Stomach (tissue), 19 donors: ENCODE data around the gene PRKAB1. TPM values are rescaled to one million over a fixed set of nuclear protein-coding genes. Genes with fewer than 3 reads are reported as not detected.
A peak's percentile ranks its signal among the peaks of the same experiment; 100 is the strongest.
"Not testable (repeated sequence)": the region's sequence is repeated elsewhere in the genome, so short reads cannot be mapped to it uniquely, and the experiment has no call there.

ENCODE experiments used
- DNase-seq, 2 donors: peaks; one replicate each; pipeline versions ENCODE4 v3.0.0 to v3.0.0-alpha.2; 2013 to 2019
- H3K27ac ChIP-seq, 5 donors: fragments of 200-600 bp in 4 of 5; sonication (generic) in 4 of 5; one replicate each; pipeline ENCODE4 v1.5.1; 2013 to 2019; ENCODE audit warnings: mild to moderate bottlenecking in 1 of 5, moderate library complexity in 1 of 5
- H3K27me3 ChIP-seq, 3 donors: fragments of 200-600 bp; sonication (generic); one replicate each; pipeline ENCODE4 v1.5.1; 2017 to 2019; ENCODE audit warnings: mixed run types in 1 of 3
- H3K36me3 ChIP-seq, 4 donors: fragments of 200-600 bp; sonication (generic); 1 replicate in 3 of 4; 2 replicates in 1 of 4; pipeline ENCODE4 v1.5.1; 2016 to 2019
- H3K4me1 ChIP-seq, 4 donors: fragments of 200-600 bp; sonication (generic); one replicate each; pipeline ENCODE4 v1.5.1; 2016 to 2019
- H3K4me3 ChIP-seq, 4 donors: fragments of 200-600 bp; sonication (generic) in 3 of 4; one replicate each; pipeline ENCODE4 v1.5.1; 2016 to 2019; ENCODE audit warnings: mild to moderate bottlenecking in 1 of 4
- H3K9me3 ChIP-seq, 4 donors: fragments of 200-600 bp; sonication (generic); one replicate each; pipeline ENCODE4 v1.5.1; 2016 to 2019
- CTCF ChIP-seq, 7 experiments: fragments of 450-650 bp in 4 of 7; fragments of 200-600 bp in 3 of 7; sonication (generic) in 3 of 7; IDR thresholded peaks; one replicate each; pipeline ENCODE4 v1.5.1; 2016 to 2019; ENCODE audit warnings: antibody characterized with exemption in 7 of 7, control low read depth in 2 of 7, mild to moderate bottlenecking in 1 of 7
- EP300 ChIP-seq: sonication (generic); formaldehyde crosslinking; IDR thresholded peaks from one replicate; pipeline ENCODE4 v1.6.1; 2017; ENCODE audit warnings: antibody characterized with exemption
- POLR2A ChIP-seq, 4 donors: fragments of 450-650 bp; IDR thresholded peaks; one replicate each; pipeline ENCODE4 v1.6.1; 2016; ENCODE audit warnings: antibody characterized with exemption in 4 of 4, control low read depth in 2 of 4, mild to moderate bottlenecking in 1 of 4, moderate library complexity in 1 of 4
- POLR2AphosphoS5 ChIP-seq, 3 donors: sonication (generic); formaldehyde crosslinking; IDR thresholded peaks; one replicate each; pipeline ENCODE4 v1.6.1; 2016; ENCODE audit warnings: antibody characterized with exemption in 3 of 3
- WGBS, 5 donors: extraction: QIAGEN DNeasy Blood & Tissue Kit in 3 of 5; methylation state at CpG; one replicate each; pipeline versions ENCODE4 v1.1.5 to v1.1.7; 2013 to 2018; 5-methylcytosine and 5-hydroxymethylcytosine counted together
- intact Hi-C: fragments of 100-400 bp; cut with DNase I; formaldehyde crosslinking; loops from one replicate; pipeline ENCODE4 v1.15.1; 2023; ENCODE audit warnings: low total_unique reads
- long read RNA-seq, 10 donors: transcript quantifications; one replicate each; lab custom pipeline, GENCODE V29; 2026
- polyA plus RNA-seq, 3 donors: library from polyadenylated mRNA; stranded (reverse); fragments of 200-250 nt; gene quantifications; one replicate each; pipeline ENCODE4 v1.2.3, GENCODE V29; 2013
- total RNA-seq, 5 donors: library from RNA; depleted of rRNA; stranded (reverse); fragments of >200 nt; gene quantifications; one replicate each; pipeline versions ENCODE4 v1.1.0 to v1.2.3, GENCODE V29; 2014 to 2016
- donor health status: healthy with polysubstance abuse.
- donor health status: Bipolar disorder and iron deficiency.
- donor health status: healthy.

The PRKAB1 gene
- total RNA-seq (100 to 1,000 TPM in 1 of 5 donors, 10 to 100 TPM in 4; 22.6 to 143 (median 53.6) TPM), polyA plus RNA-seq (10 to 100 TPM; 30.7 to 53.6 (median 45.8) TPM)
- long read RNA-seq, donor 1, transcript PRKAB1-202 (1 exons, 1,510 nt) = major isoform, 5 of 5 reads
- long read RNA-seq, donor 1, partial matches to known transcripts = 0 of 5 reads
- long read RNA-seq, donor 1, other reads (novel, unspliced or antisense) = 0 of 5 reads
- long read RNA-seq, donor 2, full-length matches to known transcripts = 23 of 23 reads
- long read RNA-seq, donor 2, partial matches to known transcripts = 0 of 23 reads
- long read RNA-seq, donor 2, other reads (novel, unspliced or antisense) = 0 of 23 reads
- long read RNA-seq, donor 3, full-length matches to known transcripts = 21 of 21 reads
- long read RNA-seq, donor 3, partial matches to known transcripts = 0 of 21 reads
- long read RNA-seq, donor 3, other reads (novel, unspliced or antisense) = 0 of 21 reads
- long read RNA-seq, donor 4, partial matches to known transcripts = 0 of 4 reads
- long read RNA-seq, donor 4, other reads (novel, unspliced or antisense) = 0 of 4 reads
- long read RNA-seq, donor 5, transcript PRKAB1-202 (1 exons, 1,510 nt) = minor isoform, 7 of 19 reads
- long read RNA-seq, donor 5, transcript PRKAB1-201 (7 exons, 2,610 nt) = major isoform, 12 of 19 reads
- long read RNA-seq, donor 5, partial matches to known transcripts = 0 of 19 reads
- long read RNA-seq, donor 5, other reads (novel, unspliced or antisense) = 0 of 19 reads
- long read RNA-seq, donor 6, full-length matches to known transcripts = 58 of 58 reads
- long read RNA-seq, donor 6, partial matches to known transcripts = 0 of 58 reads
- long read RNA-seq, donor 6, other reads (novel, unspliced or antisense) = 0 of 58 reads
- long read RNA-seq, donor 7, transcript PRKAB1-201 (7 exons, 2,610 nt) = minor isoform, 11 of 23 reads
- long read RNA-seq, donor 7, transcript PRKAB1-202 (1 exons, 1,510 nt) = major isoform, 12 of 23 reads
- long read RNA-seq, donor 7, partial matches to known transcripts = 0 of 23 reads
- long read RNA-seq, donor 7, other reads (novel, unspliced or antisense) = 0 of 23 reads
- long read RNA-seq, donor 8, transcript PRKAB1-202 (1 exons, 1,510 nt) = major isoform, 29 of 40 reads
- long read RNA-seq, donor 8, transcript PRKAB1-201 (7 exons, 2,610 nt) = minor isoform, 11 of 40 reads
- long read RNA-seq, donor 8, partial matches to known transcripts = 0 of 40 reads
- long read RNA-seq, donor 8, other reads (novel, unspliced or antisense) = 0 of 40 reads
- long read RNA-seq, donor 9, full-length matches to known transcripts = 25 of 25 reads
- long read RNA-seq, donor 9, partial matches to known transcripts = 0 of 25 reads
- long read RNA-seq, donor 9, other reads (novel, unspliced or antisense) = 0 of 25 reads
- long read RNA-seq, donor 10, partial matches to known transcripts = 0 of 6 reads
- long read RNA-seq, donor 10, other reads (novel, unspliced or antisense) = 0 of 6 reads

- peak; percentile 91 to 99 (median 98) for TF ChIP-seq POLR2AphosphoS5 (IDR thresholded peaks at IDR 0.05)
- peak in 2 of 4 donors; percentile 83 to 87 for TF ChIP-seq POLR2A (IDR thresholded peaks at IDR 0.05)
- no peak for TF ChIP-seq EP300
- peak in 6 of 7 experiments; percentile 42 to 94 (median 86) for TF ChIP-seq CTCF (IDR thresholded peaks at IDR 0.05)
- Histone ChIP-seq H3K27me3 (no peaks in the 10 kb centered on the region), H3K4me3 (peak within 1 kb of the TSS; percentile 71 to 91 (median 84)), H3K9me3 (no peaks in the 10 kb centered on the region), H3K4me1 (peaks cover 18 to 63% (median 47%) of the 10 kb centered on the region in 4 donors), H3K36me3 (peaks cover 3 to 28% (median 22%) of the 10 kb centered on the region in 4 donors), H3K27ac (peak within 1 kb of the TSS; percentile 96 to 99 (median 98))
- 0 to 1% (median 0%) methylated on average over 42 to 69 of the region's 69 CpGs for WGBS, 5 donors
- DNase-seq = peak; percentile 99
- intact Hi-C loops = no loop called here
These were observed at the start of gene PRKAB1 for GRCh38 chr12:119667577-119668323. Gene PRKAB1 (plus strand): TSS chr12:119668133. CDS start chr12:119668245, 112 bp downstream.

- DNase-seq, H3K4me1 ChIP-seq, H3K27me3 ChIP-seq, H3K27ac ChIP-seq, H3K9me3 ChIP-seq, H3K36me3 ChIP-seq, intact Hi-C loops, H3K4me3 ChIP-seq: not testable (repeated sequence)
- WGBS, 5 donors = 80 to 100% (median 100%) methylated on average over 1 of the region's 1 CpG
These were observed 49.5 kb upstream of the PRKAB1 start for GRCh38 chr12:119618328-119618896.

- TF ChIP-seq POLR2A (IDR thresholded peaks at IDR 0.05) (no peak), POLR2AphosphoS5 (IDR thresholded peaks at IDR 0.05) (no peak), CTCF (IDR thresholded peaks at IDR 0.05) (no peak), EP300 (no peak)
- Histone ChIP-seq H3K4me3 (no peak overlapping the region), H3K36me3 (no peaks in the 10 kb centered on the region), H3K4me1 (no peaks in the 10 kb centered on the region), H3K9me3 (no peaks in the 10 kb centered on the region), H3K27ac (no peak overlapping the region), H3K27me3 (peaks cover 0 to 7% (median 0%) of the 10 kb centered on the region in 3 donors)
- DNase-seq = no peak
- 31 to 58% (median 42%) methylated on average over 1 of the region's 1 CpG for WGBS, 5 donors
- intact Hi-C loops = no loop called here
These were observed 47.4 kb upstream of the PRKAB1 start for GRCh38 chr12:119620490-119620889.

GRCh38 chr12:119621878-119622277 lies 46.1 kb upstream of the PRKAB1 start:
- TF ChIP-seq EP300 = no peak
- no peak for TF ChIP-seq POLR2A (IDR thresholded peaks at IDR 0.05)
- no peak for TF ChIP-seq POLR2AphosphoS5 (IDR thresholded peaks at IDR 0.05)
- TF ChIP-seq CTCF (IDR thresholded peaks at IDR 0.05) = no peak
- DNase-seq = no peak
- intact Hi-C loops = no loop called here
- WGBS, 5 donors = 33 to 41% (median 35%) methylated on average over 2 of the region's 2 CpGs
- Histone ChIP-seq H3K4me1 (no peaks in the 10 kb centered on the region), H3K9me3 (no peaks in the 10 kb centered on the region), H3K27me3 (peaks cover 0 to 7% (median 0%) of the 10 kb centered on the region in 3 donors), H3K36me3 (no peaks in the 10 kb centered on the region), H3K4me3 (no peak overlapping the region), H3K27ac (no peak overlapping the region)
